ENCODE data around the gene PTGDR2.
"Not testable (repeated sequence)": the region's sequence is repeated elsewhere in the genome, so short reads cannot be mapped to it uniquely, and the experiment has no call there.

PTGDR2 gene

DNA sequence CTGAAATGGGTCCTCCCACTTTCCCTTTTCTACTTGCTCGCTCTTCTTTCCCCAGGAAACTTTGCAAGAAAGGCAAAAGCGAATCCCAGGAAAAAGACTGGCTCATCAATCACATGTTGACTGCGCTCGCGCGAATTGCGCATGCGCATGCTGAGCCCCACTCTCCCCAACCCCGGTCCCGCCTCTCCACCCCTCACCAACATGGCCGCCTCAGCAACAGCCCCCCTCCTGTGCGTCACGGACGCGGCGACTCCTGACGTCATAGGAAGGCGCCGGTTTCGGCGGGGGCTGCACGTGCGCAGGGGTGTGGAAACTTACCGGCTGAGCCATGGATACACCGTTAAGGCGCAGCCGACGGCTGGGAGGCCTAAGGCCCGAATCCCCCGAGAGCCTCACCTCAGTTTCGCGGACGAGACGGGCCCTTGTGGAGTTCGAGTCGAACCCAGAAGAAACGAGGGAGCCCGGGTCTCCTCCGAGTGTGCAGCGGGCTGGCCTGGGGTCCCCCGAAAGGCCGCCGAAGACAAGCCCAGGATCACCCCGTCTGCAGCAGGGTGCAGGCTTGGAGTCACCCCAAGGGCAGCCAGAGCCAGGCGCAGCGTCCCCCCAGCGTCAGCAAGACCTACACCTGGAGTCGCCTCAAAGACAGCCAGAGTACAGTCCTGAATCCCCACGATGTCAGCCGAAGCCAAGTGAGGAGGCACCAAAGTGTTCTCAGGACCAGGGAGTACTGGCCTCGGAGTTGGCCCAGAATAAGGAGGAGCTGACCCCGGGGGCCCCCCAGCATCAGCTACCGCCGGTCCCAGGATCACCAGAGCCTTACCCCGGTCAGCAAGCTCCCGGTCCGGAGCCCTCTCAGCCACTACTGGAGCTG is 13.7 kb downstream of the PTGDR2 start, which contains the start of gene CCDC86:
TSS of gene CCDC86 (plus strand) at position 317 of the 871 bp plus-strand sequence. CDS start at position 329, 12 bp downstream.
- DNase-seq (ENCODE audit: low read depth in 2 of 2), result peak; percentile 97 to 99

DNA sequence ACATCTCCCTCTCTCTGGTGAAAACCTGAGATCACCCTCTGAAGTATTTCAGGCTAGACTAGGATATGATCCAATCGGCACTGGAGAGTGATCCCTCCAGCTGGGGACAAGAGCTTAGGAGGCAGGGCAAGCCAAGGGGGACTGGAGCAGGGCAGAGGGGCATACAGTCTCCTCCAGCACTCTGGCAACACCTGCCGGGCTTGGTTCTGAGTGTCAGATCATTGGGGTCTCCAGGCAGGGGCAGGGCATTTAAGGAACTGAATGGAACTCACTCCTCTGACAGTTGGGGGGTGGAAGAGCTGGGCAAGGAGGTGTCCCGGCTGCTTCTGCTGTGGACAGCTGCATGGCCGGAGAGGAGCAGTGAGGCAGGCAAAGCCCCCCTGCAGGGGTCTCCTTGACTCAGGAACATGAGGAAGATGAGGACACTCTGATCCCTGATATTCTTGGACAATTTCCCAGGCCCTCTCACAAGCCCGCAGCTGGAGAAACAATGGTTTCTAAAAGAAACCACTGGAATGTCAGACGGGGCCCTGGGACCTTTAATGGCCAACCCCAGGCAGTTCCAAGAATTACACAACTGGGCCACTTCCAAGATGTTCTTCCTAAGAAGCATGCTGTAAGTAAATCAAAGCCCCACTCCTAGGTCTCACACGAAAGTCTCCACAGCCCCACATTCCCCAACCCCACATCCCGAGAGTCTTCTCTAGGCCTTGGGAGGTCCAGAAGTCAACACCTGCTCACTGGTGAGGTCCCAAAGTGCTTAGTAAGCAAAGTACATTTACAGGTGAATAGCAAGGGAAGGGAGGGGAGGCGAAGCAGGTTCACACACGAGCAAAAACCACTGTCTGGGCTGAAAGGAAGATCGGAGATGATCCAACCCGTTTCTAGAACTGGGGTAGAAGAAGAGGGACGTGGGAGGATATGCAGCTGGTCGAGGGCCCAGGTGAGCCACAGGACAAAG is 15.0 kb downstream of the PTGDR2 start:
- no peak for DNase-seq (ENCODE audit: low read depth in 2 of 2)

DNA sequence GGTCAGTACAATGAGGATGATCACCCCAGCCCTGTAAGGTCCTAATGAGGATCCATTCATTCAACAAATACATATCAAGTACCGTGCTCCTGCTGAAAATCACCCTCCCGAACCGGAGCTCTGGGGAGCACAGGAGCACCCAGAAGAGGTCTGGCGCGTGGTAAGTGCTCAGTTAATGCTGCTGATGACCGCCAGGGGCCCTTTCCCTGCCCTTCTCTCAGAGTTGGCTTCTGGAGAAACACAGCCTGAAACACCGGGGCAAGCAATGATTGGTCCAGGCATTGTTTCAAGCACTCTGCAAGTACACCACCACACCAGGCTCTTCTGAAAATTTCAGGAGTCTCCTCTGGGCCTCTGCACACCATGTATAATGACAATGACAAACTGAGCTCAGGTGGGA is 17.6 kb downstream of the PTGDR2 start:
- DNase-seq (ENCODE audit: low read depth in 2 of 2), result no peak

DNA sequence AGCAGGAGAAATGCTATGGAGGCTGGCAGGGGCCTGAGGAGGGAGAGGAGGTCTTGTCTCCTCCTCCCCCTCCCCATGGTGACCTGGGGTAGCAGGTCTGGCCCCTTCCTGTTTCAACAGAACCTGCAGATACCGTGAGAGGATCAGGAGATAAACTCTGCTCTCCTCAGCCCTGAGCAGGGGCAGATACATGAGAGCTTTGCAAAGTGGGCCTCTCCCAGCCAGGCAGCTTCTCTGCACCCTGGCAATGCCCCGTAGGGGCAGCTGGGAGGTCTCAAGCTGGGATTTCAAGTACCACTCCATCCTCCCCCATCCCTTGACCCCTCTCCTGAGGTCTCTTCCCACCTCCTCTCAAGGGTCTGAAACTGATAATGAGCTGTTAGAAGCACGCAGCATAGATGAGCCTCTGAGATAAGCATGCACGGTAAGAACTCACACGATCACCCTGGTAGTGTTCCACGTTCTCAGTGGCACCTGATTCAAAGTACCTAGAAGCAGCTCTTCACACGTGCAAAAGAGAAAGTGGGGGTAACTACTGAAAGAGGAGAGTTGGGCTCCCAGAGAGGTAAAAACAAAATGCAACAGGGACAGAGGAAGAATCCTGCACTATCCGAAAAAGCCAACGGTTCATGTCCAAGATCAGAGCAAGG is 18.8 kb downstream of the PTGDR2 start:
- DNase-seq (ENCODE audit: low read depth in 2 of 2), result no peak

DNA sequence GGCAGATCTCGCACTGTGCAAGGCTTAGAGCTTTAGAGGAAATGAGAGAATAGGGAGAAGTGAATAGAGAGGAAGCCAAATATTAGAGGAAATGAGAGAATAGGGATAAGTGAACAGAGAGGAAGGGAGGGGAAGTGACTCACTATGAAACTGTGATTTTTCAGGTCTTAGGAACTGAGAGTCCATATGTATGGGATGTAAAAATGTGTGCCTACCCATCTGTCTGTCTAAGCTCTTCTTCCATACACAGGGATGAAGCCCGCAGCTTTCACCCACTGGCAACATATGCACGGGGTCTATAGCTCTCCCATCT is 20.3 kb downstream of the PTGDR2 start:
- no peak for DNase-seq (ENCODE audit: low read depth in 2 of 2)

DNA sequence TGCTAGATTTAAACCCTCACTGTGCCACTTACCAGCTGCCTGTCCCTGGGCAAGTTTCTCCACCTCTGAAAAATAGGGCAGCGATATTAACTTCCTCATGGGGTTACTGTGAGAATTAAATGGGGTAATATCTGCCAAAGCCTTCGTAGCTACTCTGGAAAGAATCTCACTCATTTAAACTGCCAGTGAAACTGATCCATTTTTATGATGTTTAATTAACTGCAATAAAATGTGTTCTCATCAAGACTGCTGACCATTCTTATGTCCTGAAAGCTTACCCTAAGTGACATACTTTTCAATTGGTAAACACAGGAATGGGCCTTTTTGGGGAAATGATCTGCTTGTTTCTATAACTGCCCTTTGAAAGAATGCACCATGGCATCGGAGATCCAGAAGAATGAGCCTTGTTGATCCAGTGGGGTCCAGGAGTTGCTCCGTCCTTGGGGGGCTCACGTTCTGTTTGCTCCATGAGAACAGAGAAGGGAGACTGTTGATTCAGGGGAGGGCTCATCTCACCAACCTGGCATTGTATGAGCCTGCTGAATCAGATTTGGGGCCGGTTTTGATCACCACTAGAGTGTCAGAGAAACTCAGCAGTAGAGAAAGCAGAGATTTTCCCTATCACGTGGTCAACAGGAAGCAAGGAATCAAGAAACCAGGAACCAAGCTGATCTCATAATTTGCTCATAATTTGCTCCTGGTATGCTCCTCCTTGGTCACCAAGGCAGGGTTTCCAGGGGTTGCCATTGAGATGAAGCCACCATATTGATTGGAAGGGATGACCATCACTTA is 20.8 kb downstream of the PTGDR2 start:
- no peak for DNase-seq (ENCODE audit: low read depth in 2 of 2)

DNA sequence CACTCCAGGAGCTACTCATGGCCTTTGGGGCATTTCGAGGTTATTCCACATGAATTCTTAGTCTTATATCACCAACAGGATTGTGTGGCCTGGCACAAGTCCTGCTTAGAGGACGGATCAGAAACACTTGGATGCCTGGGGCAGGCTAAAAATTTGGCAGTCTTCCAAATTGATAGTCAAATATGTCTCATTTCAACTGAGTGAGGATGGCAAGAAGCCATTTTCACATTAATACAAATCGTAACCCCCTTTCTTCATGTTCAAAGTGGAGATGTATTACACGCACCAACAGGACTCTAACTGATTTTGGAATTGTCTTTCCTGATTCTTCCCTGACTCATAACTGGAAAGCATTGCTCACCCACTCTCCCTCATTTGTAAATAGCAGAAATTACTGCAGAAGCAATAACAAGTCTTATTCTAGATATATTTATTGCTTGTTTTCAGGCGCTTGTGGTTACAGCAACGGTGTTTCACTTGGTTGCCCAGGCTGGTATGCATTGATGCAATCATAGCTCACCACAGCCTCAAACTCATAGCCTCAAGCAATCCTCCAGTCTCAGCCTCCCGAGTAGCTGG is 24.2 kb downstream of the PTGDR2 start:
- DNase-seq (ENCODE audit: low read depth in 2 of 2), result no peak

DNA sequence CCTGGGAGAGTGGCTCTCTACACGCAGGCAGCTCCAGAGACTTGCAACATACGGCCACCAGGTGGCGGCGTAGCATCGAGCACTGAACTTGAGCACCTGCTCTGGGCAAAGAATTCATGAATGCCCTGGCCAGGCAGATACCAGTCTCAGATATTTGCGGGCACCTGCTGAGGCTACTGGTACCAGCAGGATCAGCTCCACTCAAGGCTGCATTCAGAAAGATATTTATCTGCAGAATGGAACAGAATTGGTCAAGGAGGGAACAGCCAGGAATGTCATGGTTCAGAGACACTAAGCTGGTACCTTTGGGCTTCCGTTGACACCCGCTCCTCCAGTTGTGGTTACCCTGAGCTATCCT is 24.6 kb downstream of the PTGDR2 start:
- DNase-seq (ENCODE audit: low read depth in 2 of 2), result peak; percentile 67 to 72

DNA sequence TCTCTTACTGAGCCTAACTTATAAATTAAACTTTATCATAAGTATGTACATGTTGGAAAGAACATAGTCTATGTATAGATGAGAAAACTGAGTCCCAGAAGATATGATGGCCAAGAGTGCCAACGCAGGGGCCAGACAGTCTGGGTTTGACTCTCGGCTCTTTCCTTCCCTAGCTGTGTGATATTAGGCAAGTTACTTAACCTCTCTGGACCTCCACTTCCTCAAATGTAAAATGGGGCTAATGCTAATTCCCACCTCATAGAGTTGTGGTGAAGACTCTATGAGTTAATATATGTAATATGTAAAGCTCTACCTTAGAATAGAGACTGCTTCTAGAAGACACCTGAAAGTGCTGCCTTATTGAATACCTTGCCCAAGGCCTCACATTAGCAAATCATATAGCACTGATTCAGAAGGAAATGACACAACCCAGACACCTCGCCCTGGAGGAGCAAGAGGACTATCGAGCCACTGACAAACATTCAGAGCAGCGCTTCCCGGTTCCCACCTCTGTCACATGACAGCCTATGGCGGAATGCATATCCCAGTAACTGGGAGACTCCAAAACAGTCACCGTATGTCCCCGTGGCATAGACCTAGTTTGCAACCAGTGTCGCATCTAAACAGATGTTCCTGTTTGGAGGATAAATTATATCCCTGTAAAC is 25.1 kb downstream of the PTGDR2 start:
- DNase-seq (ENCODE audit: low read depth in 2 of 2), result peak in 1 of 2 donors; percentile 14

DNA sequence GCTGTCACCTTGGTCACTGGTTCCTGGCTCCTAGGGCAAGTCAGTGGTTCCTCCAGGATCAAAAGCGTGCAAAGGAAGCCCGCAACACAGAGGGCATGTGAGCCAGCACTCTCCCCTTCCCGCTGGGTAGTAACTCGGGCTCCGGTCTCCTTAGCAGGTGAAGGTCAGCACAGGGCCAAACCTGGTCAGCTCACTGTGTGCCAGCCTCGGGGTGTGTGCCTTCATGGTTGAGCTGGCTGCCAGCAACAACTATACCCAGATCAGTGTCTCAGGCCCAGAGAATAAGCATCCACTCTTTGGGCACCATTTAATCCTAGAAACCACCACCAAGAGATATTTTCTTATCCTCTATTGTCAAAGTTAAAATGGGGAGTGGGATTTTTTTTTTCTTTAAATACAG is 30.0 kb downstream of the PTGDR2 start:
- no peak for DNase-seq (ENCODE audit: low read depth in 2 of 2)

DNA sequence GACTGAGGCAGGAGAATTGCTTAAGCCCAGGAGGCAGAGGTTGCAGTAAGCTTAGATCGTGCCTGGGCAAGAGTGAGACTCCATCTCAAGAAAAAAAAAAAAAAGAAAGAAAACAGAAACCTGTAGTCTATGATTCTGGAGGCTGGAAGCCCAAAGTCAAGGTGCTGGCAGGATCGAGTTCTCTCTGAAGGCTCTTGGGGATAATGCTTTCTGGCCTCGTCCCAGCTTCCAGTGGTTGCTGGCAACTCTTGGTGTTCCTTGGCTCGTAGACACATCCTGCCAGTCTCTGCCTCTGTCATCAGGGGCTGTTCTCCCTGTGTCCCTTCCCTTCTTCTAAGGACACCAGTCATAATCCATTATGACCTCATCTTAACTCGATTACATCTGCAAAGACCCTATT is 30.6 kb downstream of the PTGDR2 start:
- DNase-seq (ENCODE audit: low read depth in 2 of 2), result no peak

DNA sequence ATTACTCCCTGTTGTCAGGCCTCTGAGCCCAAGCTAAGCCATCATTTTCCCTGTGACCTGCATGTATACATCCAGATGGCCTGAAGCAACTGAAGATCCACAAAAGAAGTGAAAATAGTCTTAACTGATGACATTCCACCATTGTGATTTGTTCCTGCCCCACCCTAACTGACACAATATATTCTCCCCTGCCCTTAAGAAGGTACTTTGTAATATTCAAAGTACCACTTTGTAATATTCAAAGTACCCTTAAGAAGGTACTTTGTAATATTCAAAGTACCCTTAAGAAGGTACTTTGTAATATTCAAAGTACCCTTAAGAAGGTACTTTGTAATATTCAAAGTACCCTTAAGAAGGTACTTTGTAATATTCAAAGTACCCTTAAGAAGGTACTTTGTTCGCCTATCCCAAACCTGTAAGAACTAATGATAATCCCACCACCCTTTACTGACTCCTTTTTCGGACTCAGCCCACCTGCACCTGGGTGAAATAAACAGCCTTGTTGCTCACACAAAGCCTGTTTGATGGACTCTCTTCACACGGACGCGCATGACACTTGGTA is 31.9 kb downstream of the PTGDR2 start:
- not testable (repeated sequence) for DNase-seq (ENCODE audit: low read depth in 2 of 2)

DNA sequence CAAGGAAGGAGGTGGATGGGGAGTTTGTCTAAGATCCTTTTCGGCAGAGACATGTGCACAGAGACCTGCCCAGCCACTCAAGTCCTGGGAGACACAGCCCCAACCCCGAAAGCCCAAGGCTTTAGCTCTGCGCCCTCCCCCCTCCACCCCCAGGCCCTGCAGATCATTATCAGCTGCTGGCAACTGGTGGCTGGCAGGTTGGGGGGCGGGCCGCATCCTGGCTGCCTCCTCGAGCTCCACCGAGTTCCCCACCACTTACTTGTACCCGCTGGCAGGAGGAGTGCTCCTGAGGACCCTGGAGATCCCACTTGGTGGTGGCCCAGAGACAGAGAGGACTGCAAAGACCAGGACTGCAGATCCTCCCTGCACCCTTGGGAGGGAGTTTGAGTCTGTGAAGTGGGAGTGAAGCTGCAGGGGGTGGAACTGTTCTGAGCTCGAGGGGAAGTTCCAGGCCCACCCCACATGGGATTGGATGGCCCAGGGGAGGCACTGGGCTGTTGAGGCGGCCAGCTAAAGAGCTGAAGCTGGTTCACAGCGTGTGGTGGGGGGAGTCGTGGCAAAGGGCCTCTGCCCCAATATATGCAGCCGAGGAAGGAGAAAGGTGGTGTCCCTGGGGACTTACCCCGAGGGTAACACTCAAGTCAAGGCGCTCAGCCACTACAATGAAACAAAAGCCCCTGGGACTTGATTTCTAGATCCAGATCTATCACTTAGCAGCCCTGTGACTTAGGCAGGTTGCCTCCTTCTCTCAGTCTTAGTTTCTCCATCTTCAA is 33.7 kb downstream of the PTGDR2 start:
- DNase-seq (ENCODE audit: low read depth in 2 of 2), result no peak

DNA sequence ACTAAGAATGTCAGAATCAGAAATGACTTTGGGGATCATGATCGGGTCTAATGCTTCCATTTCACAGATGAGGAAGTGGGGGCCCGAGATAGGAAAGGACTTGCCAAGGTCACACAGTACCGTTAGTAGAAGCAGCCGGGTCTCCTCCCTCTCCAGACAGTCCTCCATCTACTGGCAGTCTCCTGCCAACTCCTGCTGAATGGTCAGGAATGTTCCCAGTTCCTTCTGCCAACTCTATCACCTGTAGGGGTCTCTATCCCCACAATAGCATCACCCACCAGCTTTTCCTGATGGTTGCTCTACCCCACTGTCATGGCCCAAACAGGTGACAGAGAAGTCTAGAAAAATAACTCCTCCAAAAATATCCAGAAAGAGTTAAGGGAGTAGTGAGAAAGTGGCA is 37.7 kb downstream of the PTGDR2 start:
- DNase-seq (ENCODE audit: low read depth in 2 of 2), result no peak

DNA sequence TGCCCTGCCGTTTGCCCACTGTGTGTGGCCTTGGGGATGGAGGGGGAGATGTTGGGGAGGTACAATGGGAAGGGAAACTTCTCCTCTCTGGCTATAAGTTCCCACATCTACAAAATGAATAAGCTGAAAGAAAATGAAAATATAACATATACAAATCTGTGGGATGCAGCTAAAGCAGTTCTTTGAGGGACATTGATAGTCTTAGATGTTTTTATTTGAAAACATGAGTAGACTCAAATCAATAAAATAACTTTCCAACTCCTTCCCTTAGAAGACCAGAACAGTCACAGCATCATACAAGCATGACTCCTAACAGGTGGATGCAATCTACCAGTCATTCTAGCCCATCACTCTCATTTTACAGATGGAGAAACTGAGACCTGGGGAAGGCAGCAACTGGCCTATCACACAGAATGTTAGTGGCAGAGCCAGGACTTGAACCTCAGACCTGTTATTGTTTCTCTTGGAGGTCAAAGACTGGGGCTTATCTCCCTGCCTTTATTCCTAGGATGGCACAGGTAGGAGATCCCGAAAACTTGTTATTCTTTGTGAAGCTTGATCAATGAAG is 39.1 kb downstream of the PTGDR2 start:
- DNase-seq (ENCODE audit: low read depth in 2 of 2), result no peak

DNA sequence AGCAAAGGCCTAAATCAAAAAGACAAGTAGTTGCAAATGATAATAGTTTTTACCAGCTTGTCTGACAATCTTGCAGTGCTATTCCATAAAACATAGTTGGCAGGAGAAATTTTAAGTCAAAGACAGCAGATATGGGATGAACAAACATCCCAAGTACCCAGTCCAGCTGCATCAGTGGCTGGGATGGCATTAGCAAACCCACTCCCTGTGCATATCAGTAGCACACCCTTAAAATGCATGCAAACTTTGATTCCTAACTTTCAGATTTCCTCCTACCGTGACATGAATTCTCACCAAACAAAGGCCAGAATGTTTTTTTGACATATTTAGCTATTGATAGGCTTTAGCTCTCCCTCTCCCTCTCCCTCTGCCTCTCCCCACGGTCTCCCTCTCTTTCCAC is 41.6 kb downstream of the PTGDR2 start:
- no peak for DNase-seq (ENCODE audit: low read depth in 2 of 2)

DNA sequence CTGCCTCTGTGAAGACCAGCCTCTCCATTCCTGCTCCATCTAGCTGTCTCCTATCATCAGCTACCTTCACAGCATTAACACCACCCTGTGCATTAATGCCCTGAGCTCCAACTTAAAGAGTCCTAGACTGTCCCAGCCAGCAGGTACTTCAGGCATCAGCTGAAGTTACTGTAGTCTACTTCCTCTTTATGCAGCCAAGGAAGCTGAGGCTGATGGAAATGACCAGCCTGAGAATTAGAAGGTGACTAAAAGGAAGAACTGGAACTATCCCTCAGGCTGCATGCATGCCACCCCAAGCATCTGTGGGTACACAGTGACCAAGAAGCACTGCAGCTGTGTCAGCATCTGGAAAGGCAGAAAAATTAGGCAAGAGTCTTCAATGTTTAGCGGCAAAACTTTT is 42.4 kb downstream of the PTGDR2 start:
- no peak for DNase-seq (ENCODE audit: low read depth in 2 of 2)

DNA sequence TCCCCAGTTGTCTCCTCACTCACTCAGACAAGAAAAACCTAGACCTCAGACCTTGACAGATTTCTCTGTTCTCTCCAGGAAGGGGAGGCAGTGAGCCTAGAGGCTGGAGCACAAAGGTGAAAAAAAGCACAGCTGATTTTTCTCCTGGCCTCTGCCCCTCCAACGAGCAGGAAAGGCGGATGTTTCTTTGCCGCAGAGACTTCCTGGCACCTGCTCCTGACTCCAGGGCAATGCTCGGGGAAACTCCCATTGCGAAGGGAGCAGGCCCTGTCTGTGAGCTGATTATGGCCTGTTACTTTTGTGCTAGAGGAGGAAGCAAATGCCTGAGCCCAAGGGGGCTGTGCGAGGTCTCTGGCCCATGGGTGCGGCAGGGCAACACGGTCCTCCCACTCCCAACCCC is 45.2 kb downstream of the PTGDR2 start:
- DNase-seq (ENCODE audit: low read depth in 2 of 2), result no peak

DNA sequence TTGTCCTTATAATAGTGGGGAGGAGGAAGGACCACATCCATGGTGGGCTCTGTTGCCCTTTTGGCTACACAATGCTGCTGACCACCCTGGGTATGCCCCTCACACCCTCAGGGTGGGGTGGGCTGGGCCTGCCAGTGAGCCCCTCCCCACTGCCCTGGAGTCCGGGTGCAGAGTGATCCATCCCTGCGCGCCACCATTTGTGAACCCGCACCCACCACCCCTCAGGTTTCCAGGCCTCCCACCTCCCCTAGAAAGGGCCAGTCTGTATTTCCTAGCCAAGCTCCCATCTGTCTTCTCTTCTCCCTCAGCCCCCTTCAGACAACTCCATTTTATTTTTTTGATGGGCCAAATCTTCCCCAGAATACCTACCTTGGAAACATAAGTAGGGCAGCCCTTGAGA is 45.6 kb downstream of the PTGDR2 start:
- no peak for DNase-seq (ENCODE audit: low read depth in 2 of 2)

Data from stimulated activated CD4-positive, alpha-beta T cell treated with anti-CD3 and anti-CD28 coated beads, Interleukin-4, amount 100 ng/mL, for 48 hours (primary cell).